PC-9 (cell line): ENCODE results near the gene ZNF273. TPM values are rescaled to one million over a fixed set of nuclear protein-coding genes. Genes with fewer than 3 reads are reported as not detected.

ENCODE experiments used
- BruUV-seq: library from RNA; stranded (reverse); fragments of 400-500 nt; replicated peaks from 2 replicates; lab custom pipeline; 2021; lab: Mats Ljungman, UMichigan
- CTCF ChIA-PET: fragments of 300-600 bp; sonication (Branson Sonifier 250); formaldehyde crosslinking; loops from one replicate; lab custom pipeline; 2022; ENCODE audit warnings: antibody characterized with exemption; lab: Charles Lee
- POLR2A ChIA-PET: fragments of 300-600 bp; sonication (Branson Sonifier 250); formaldehyde crosslinking; loops from one replicate; lab custom pipeline; 2022; ENCODE audit warnings: antibody characterized with exemption; ENCODE audit not compliant: unreplicated experiment; lab: Charles Lee
- DNase-seq, 2 experiments: peaks; one replicate each; pipeline versions ENCODE4 v3.0.0 to v3.0.0-alpha.2; 2015 to 2022; ENCODE audit warnings: mixed read lengths in 1 of 2
- H2AFZ ChIP-seq: fragments of 200-600 bp; sonication (generic); 2 replicates; pipeline ENCODE4 v1.8.1; 2017; ENCODE audit warnings: antibody characterized with exemption
- H3F3A ChIP-seq: fragments of 200-600 bp; sonication (generic); 2 replicates; pipeline ENCODE4 v1.8.1; 2017; ENCODE audit warnings: antibody characterized with exemption, mild to moderate bottlenecking, low read depth; ENCODE audit not compliant: insufficient read depth
- H3K27ac ChIP-seq: fragments of 200-600 bp; sonication (generic); 2 replicates; pipeline ENCODE4 v1.6.1; 2016; ENCODE audit warnings: mixed run types
- H3K27me3 ChIP-seq: fragments of 200-600 bp; sonication (generic); 2 replicates; pipeline ENCODE4 v1.6.1; 2016; ENCODE audit warnings: low read depth, mixed run types; ENCODE audit not compliant: insufficient read depth
- H3K36me3 ChIP-seq: fragments of 200-600 bp; sonication (generic); 2 replicates; pipeline ENCODE4 v1.6.1; 2016; ENCODE audit warnings: low read depth, mixed run types
- H3K4me1 ChIP-seq: fragments of 200-600 bp; sonication (generic); replicated peaks from 2 replicates; pipeline ENCODE4 v1.6.1; 2016; ENCODE audit warnings: mixed run types; ENCODE audit not compliant: insufficient read depth
- H3K4me2 ChIP-seq: fragments of 200-600 bp; sonication (generic); 2 replicates; pipeline ENCODE4 v1.6.1; 2017; ENCODE audit warnings: mixed run types
- H3K4me3 ChIP-seq: fragments of 200-600 bp; sonication (generic); 2 replicates; pipeline ENCODE4 v1.6.1; 2016; ENCODE audit warnings: mixed run types
- H3K79me2 ChIP-seq: fragments of 200-600 bp; sonication (generic); 2 replicates; pipeline ENCODE4 v1.6.1; 2017; ENCODE audit warnings: low read depth, mixed run types
- H3K9me2 ChIP-seq: fragments of 200-600 bp; sonication (generic); 2 replicates; pipeline ENCODE4 v1.8.1; 2017; ENCODE audit warnings: mild to moderate bottlenecking; ENCODE audit not compliant: insufficient read depth
- H3K9me3 ChIP-seq: fragments of 200-600 bp; sonication (generic); 2 replicates; pipeline ENCODE4 v1.8.1; 2016; ENCODE audit warnings: low read depth; ENCODE audit not compliant: insufficient read depth
- H4K20me1 ChIP-seq: fragments of 200-600 bp; sonication (generic); 2 replicates; pipeline ENCODE4 v1.8.1; 2017; ENCODE audit not compliant: insufficient read depth
- CTCF ChIP-seq: fragments of 200-600 bp; sonication (generic); conservative IDR thresholded peaks from 2 replicates; pipeline ENCODE4 v1.6.1; 2017; ENCODE audit warnings: mixed run types, antibody characterized with exemption, mild to moderate bottlenecking, moderate library complexity
- EZH2 ChIP-seq: fragments of 200-600 bp; sonication (generic); IDR thresholded peaks from 2 replicates; pipeline ENCODE4 v1.8.0; 2017; ENCODE audit warnings: antibody characterized with exemption, low read depth
- intact Hi-C: fragments of 100-400 bp; cut with micrococcal nuclease; formaldehyde crosslinking; loops from one replicate; pipeline ENCODE4 v1.10.0; 2022; ENCODE audit not compliant: unreplicated experiment
- total RNA-seq: library from RNA; stranded (reverse); gene quantifications from 2 replicates; pipeline ENCODE4 v1.2.3, GENCODE V29; 2021

ZNF273 gene
- total RNA-seq, 1 experiment from 2014 or later, result 4.6 TPM

- Histone ChIP-seq H2AFZ (no peak overlapping the region), H3K36me3 (no peaks in the 10 kb centered on the region), H3K4me3 (no peak overlapping the region), H3K9me3 (no peaks in the 10 kb centered on the region), H3K27me3 (peaks cover 87% of the 10 kb centered on the region), H3K79me2 (no peaks in the 10 kb centered on the region), H3K4me1 (no peaks in the 10 kb centered on the region), H4K20me1 (no peaks in the 10 kb centered on the region), H3K4me2 (no peak overlapping the region), H3K27ac (no peak overlapping the region), H3K9me2 (no peaks in the 10 kb centered on the region), H3F3A (no peaks in the 10 kb centered on the region)
- no TSS peak for BruUV-seq
- DNase-seq, result no peak
- POLR2A ChIA-PET, result no interaction called here
- TF ChIP-seq EZH2 (no peak), CTCF (no peak)
- CTCF ChIA-PET, result no interaction called here
- intact Hi-C loops, result no loop called here
Measured at GRCh38 chr7:64874114-64874513, 29.0 kb upstream of the ZNF273 start.

DNA sequence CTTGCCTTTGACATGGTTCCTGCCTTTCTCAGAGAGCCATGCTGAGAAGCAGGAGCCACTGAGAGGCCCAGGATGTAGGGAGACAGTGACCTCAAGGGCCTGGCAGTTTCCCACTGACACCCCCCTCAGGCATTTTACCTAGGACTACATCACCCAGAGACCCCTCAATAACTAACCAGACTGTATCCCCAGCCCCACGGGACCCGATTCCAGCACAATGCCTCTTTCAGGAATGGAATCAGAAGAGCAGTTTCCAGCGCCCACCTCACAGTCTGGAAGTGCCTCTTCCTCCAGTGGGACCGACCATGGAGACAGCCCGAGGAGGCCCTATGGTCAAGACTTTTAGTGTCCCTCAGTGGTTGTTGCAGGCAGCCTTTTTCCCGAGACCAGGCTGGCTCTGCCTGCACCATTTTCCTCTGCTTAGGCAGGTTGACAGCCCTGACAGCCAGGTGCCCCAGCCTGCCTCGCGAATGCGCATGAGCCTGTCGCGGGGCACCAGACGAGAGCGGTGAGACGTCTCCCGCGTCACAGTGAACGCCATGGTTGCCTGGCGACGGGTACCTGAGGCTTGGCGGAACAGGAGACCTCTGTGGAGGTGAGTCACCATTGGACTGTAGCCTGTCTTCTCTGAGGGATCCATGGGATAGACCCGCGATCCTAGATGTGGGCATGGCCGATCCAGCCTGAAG lies 28.4 kb upstream of the ZNF273 start:
- Histone ChIP-seq H3K27me3 (peaks cover 84% of the 10 kb centered on the region), H3K36me3 (no peaks in the 10 kb centered on the region), H3K27ac (no peak overlapping the region), H3K79me2 (no peaks in the 10 kb centered on the region), H3K9me3 (no peaks in the 10 kb centered on the region), H3K4me3 (no peak overlapping the region), H4K20me1 (no peaks in the 10 kb centered on the region), H3K9me2 (no peaks in the 10 kb centered on the region), H3K4me1 (no peaks in the 10 kb centered on the region), H2AFZ (no peak overlapping the region), H3F3A (no peaks in the 10 kb centered on the region), H3K4me2 (no peak overlapping the region)
- no peak for TF ChIP-seq CTCF
- TF ChIP-seq EZH2, result no peak
- no peak for DNase-seq
- CTCF ChIA-PET, result no interaction called here
- no TSS peak for BruUV-seq
- intact Hi-C loops, result no loop called here
- POLR2A ChIA-PET, result no interaction called here

GRCh38 chr7:64875258-64875657 lies 27.8 kb upstream of the ZNF273 start:
- ChIA-PET POLR2A (no interaction called here), CTCF (no interaction called here)
- H4K20me1 ChIP-seq, result no peaks in the 10 kb centered on the region
- no peak overlapping the region for H2AFZ ChIP-seq
- no peaks in the 10 kb centered on the region for H3K79me2 ChIP-seq
- H3K4me1 ChIP-seq, result no peaks in the 10 kb centered on the region
- no peaks in the 10 kb centered on the region for H3F3A ChIP-seq
- intact Hi-C loops, result no loop called here
- no peak overlapping the region for H3K4me2 ChIP-seq
- no peak overlapping the region for H3K4me3 ChIP-seq
- BruUV-seq, result no TSS peak
- peaks cover 81% of the 10 kb centered on the region for H3K27me3 ChIP-seq
- H3K9me2 ChIP-seq, result no peaks in the 10 kb centered on the region
- no peaks in the 10 kb centered on the region for H3K9me3 ChIP-seq
- H3K36me3 ChIP-seq, result no peaks in the 10 kb centered on the region
- TF ChIP-seq CTCF (no peak), EZH2 (no peak)
- DNase-seq, result no peak
- H3K27ac ChIP-seq, result no peak overlapping the region
